GM12875 (cell line): Measurements from ENCODE around the gene AVEN.

Experiments
- H3K4me3 ChIP-seq: one replicate; pipeline ENCODE4 v1.5.1; 2011; ENCODE audit warnings: low read depth, low read length, control low read depth
- CTCF ChIP-seq: IDR thresholded peaks from 2 replicates; pipeline ENCODE4 v1.5.1; 2011; ENCODE audit warnings: low read depth, mild to moderate bottlenecking, control low read depth, inconsistent platforms, low read length, moderate library complexity, borderline replicate concordance; ENCODE audit not compliant: insufficient read depth

AVEN gene

GRCh38 chr15:33987444-33987843 is 51.6 kb downstream of the AVEN start:
- H3K4me3 ChIP-seq = no peak overlapping the region
- TF ChIP-seq CTCF = no peak

GRCh38 chr15:33985751-33986150 is 53.3 kb downstream of the AVEN start:
- no peak overlapping the region for H3K4me3 ChIP-seq
- TF ChIP-seq CTCF = no peak

GRCh38 chr15:33985287-33985686 is 53.7 kb downstream of the AVEN start:
- TF ChIP-seq CTCF = no peak
- no peak overlapping the region for H3K4me3 ChIP-seq

- no peak overlapping the region for H3K4me3 ChIP-seq
- no peak for TF ChIP-seq CTCF
These were observed 56.5 kb downstream of the AVEN start for GRCh38 chr15:33982516-33982915.

GRCh38 chr15:33980159-33980558 is 58.8 kb downstream of the AVEN start:
- H3K4me3 ChIP-seq = no peak overlapping the region
- no peak for TF ChIP-seq CTCF

GRCh38 chr15:33975022-33975565 is 63.9 kb downstream of the AVEN start:
- no peak overlapping the region for H3K4me3 ChIP-seq
- TF ChIP-seq CTCF = no peak

- H3K4me3 ChIP-seq = no peak overlapping the region
- no peak for TF ChIP-seq CTCF
These were observed 67.2 kb downstream of the AVEN start for GRCh38 chr15:33971811-33972210.
